PC-9 (cell line): ENCODE measurements around the gene PRKG1. TPM values are rescaled to one million over a fixed set of nuclear protein-coding genes. Genes with fewer than 3 reads are reported as not detected.

Source experiments
- BruUV-seq: library from RNA; stranded (reverse); fragments of 400-500 nt; replicated peaks from 2 replicates; lab custom pipeline; 2021; lab: Mats Ljungman, UMichigan
- CTCF ChIA-PET: fragments of 300-600 bp; sonication (Branson Sonifier 250); formaldehyde crosslinking; loops from one replicate; lab custom pipeline; 2022; ENCODE audit warnings: antibody characterized with exemption; lab: Charles Lee
- POLR2A ChIA-PET: fragments of 300-600 bp; sonication (Branson Sonifier 250); formaldehyde crosslinking; loops from one replicate; lab custom pipeline; 2022; ENCODE audit warnings: antibody characterized with exemption; ENCODE audit not compliant: unreplicated experiment; lab: Charles Lee
- DNase-seq, 2 experiments: peaks; one replicate each; pipeline versions ENCODE4 v3.0.0 to v3.0.0-alpha.2; 2015 to 2022; ENCODE audit warnings: mixed read lengths in 1 of 2
- H2AFZ ChIP-seq: fragments of 200-600 bp; sonication (generic); 2 replicates; pipeline ENCODE4 v1.8.1; 2017; ENCODE audit warnings: antibody characterized with exemption
- H3F3A ChIP-seq: fragments of 200-600 bp; sonication (generic); 2 replicates; pipeline ENCODE4 v1.8.1; 2017; ENCODE audit warnings: antibody characterized with exemption, mild to moderate bottlenecking, low read depth; ENCODE audit not compliant: insufficient read depth
- H3K27ac ChIP-seq: fragments of 200-600 bp; sonication (generic); 2 replicates; pipeline ENCODE4 v1.6.1; 2016; ENCODE audit warnings: mixed run types
- H3K27me3 ChIP-seq: fragments of 200-600 bp; sonication (generic); 2 replicates; pipeline ENCODE4 v1.6.1; 2016; ENCODE audit warnings: low read depth, mixed run types; ENCODE audit not compliant: insufficient read depth
- H3K36me3 ChIP-seq: fragments of 200-600 bp; sonication (generic); 2 replicates; pipeline ENCODE4 v1.6.1; 2016; ENCODE audit warnings: low read depth, mixed run types
- H3K4me1 ChIP-seq: fragments of 200-600 bp; sonication (generic); replicated peaks from 2 replicates; pipeline ENCODE4 v1.6.1; 2016; ENCODE audit warnings: mixed run types; ENCODE audit not compliant: insufficient read depth
- H3K4me2 ChIP-seq: fragments of 200-600 bp; sonication (generic); 2 replicates; pipeline ENCODE4 v1.6.1; 2017; ENCODE audit warnings: mixed run types
- H3K4me3 ChIP-seq: fragments of 200-600 bp; sonication (generic); 2 replicates; pipeline ENCODE4 v1.6.1; 2016; ENCODE audit warnings: mixed run types
- H3K79me2 ChIP-seq: fragments of 200-600 bp; sonication (generic); 2 replicates; pipeline ENCODE4 v1.6.1; 2017; ENCODE audit warnings: low read depth, mixed run types
- H3K9me2 ChIP-seq: fragments of 200-600 bp; sonication (generic); 2 replicates; pipeline ENCODE4 v1.8.1; 2017; ENCODE audit warnings: mild to moderate bottlenecking; ENCODE audit not compliant: insufficient read depth
- H3K9me3 ChIP-seq: fragments of 200-600 bp; sonication (generic); 2 replicates; pipeline ENCODE4 v1.8.1; 2016; ENCODE audit warnings: low read depth; ENCODE audit not compliant: insufficient read depth
- H4K20me1 ChIP-seq: fragments of 200-600 bp; sonication (generic); 2 replicates; pipeline ENCODE4 v1.8.1; 2017; ENCODE audit not compliant: insufficient read depth
- EZH2 ChIP-seq: fragments of 200-600 bp; sonication (generic); IDR thresholded peaks from 2 replicates; pipeline ENCODE4 v1.8.0; 2017; ENCODE audit warnings: antibody characterized with exemption, low read depth
- intact Hi-C: fragments of 100-400 bp; cut with micrococcal nuclease; formaldehyde crosslinking; loops from one replicate; pipeline ENCODE4 v1.10.0; 2022; ENCODE audit not compliant: unreplicated experiment
- total RNA-seq: library from RNA; stranded (reverse); gene quantifications from 2 replicates; pipeline ENCODE4 v1.2.3, GENCODE V29; 2021
- TF ChIP-seq, protein P1 (sequence below): fragments of 200-600 bp; sonication (generic); conservative IDR thresholded peaks from 2 replicates; pipeline ENCODE4 v1.6.1; 2017; ENCODE audit warnings: mixed run types, antibody characterized with exemption, mild to moderate bottlenecking, moderate library complexity

PRKG1 gene
- total RNA-seq, 1 experiment from 2014 or later = 0.70 TPM

DNA sequence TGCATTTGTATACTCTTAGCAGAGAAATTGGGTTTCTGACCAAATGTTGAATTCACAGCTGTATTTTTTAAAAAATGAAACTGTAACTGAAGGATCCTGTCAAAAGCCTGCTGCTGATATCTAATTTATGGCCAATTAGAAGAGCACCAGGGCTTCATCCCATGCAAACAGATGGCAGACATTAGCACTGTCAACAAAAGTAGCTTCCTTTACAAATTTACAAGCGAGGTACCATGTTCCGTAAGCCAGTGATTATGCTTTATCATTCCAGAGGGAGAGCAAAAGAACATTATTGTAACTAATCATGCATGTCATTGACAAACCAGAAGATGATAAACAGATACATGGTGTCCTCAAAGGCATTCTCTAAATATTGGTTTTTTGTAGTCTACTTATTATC lies 1062.6 kb downstream of the PRKG1 start:
- no peaks in the 10 kb centered on the region for H3K4me1 ChIP-seq
- H3K36me3 ChIP-seq = no peaks in the 10 kb centered on the region
- H3K9me2 ChIP-seq = no peaks in the 10 kb centered on the region
- ChIA-PET POLR2A (no interaction called here), CTCF (no interaction called here)
- no peak for DNase-seq
- H2AFZ ChIP-seq = no peak overlapping the region
- no peak overlapping the region for H3K4me3 ChIP-seq
- H3K27me3 ChIP-seq = no peaks in the 10 kb centered on the region
- H3F3A ChIP-seq = no peaks in the 10 kb centered on the region
- intact Hi-C loops = no loop called here
- no peaks in the 10 kb centered on the region for H3K79me2 ChIP-seq
- H3K4me2 ChIP-seq = no peak overlapping the region
- no TSS peak for BruUV-seq
- H4K20me1 ChIP-seq = no peaks in the 10 kb centered on the region
- no peak overlapping the region for H3K27ac ChIP-seq
- H3K9me3 ChIP-seq = no peaks in the 10 kb centered on the region
- TF ChIP-seq EZH2 = no peak
- TF ChIP-seq, protein P1, sequence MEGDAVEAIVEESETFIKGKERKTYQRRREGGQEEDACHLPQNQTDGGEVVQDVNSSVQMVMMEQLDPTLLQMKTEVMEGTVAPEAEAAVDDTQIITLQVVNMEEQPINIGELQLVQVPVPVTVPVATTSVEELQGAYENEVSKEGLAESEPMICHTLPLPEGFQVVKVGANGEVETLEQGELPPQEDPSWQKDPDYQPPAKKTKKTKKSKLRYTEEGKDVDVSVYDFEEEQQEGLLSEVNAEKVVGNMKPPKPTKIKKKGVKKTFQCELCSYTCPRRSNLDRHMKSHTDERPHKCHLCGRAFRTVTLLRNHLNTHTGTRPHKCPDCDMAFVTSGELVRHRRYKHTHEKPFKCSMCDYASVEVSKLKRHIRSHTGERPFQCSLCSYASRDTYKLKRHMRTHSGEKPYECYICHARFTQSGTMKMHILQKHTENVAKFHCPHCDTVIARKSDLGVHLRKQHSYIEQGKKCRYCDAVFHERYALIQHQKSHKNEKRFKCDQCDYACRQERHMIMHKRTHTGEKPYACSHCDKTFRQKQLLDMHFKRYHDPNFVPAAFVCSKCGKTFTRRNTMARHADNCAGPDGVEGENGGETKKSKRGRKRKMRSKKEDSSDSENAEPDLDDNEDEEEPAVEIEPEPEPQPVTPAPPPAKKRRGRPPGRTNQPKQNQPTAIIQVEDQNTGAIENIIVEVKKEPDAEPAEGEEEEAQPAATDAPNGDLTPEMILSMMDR = no peak

DNA sequence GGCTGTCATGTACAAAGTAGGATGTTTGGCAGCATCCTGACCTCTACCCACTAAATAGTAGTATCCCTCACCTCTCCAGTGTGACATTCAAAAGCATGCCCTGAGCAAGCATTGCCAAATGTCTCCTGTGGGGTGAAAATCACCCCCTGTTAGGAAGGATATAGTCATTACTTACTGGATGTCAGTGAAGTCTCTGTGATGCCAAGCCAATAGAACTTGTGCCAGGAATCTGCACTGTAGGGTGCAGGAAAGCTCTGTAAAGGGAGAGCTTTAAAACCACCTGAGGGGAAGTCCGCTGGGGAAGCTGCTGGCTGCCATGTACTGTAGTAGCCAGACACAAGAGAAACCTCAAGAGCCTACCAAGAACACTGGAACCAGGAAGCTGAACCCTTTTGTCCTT lies 1069.1 kb downstream of the PRKG1 start:
- H3F3A ChIP-seq = no peaks in the 10 kb centered on the region
- no peak for TF ChIP-seq EZH2
- TF ChIP-seq, protein P1 = no peak
- H3K4me3 ChIP-seq = no peak overlapping the region
- CTCF ChIA-PET = no interaction called here
- no peak overlapping the region for H2AFZ ChIP-seq
- H3K27me3 ChIP-seq = no peaks in the 10 kb centered on the region
- H3K9me3 ChIP-seq = no peaks in the 10 kb centered on the region
- no peaks in the 10 kb centered on the region for H3K79me2 ChIP-seq
- no peak overlapping the region for H3K4me2 ChIP-seq
- intact Hi-C loops = no loop called here
- DNase-seq = no peak
- POLR2A ChIA-PET = no interaction called here
- no TSS peak for BruUV-seq
- H3K36me3 ChIP-seq = no peaks in the 10 kb centered on the region
- no peak overlapping the region for H3K27ac ChIP-seq
- no peaks in the 10 kb centered on the region for H4K20me1 ChIP-seq
- no peaks in the 10 kb centered on the region for H3K4me1 ChIP-seq
- H3K9me2 ChIP-seq = no peaks in the 10 kb centered on the region

DNA sequence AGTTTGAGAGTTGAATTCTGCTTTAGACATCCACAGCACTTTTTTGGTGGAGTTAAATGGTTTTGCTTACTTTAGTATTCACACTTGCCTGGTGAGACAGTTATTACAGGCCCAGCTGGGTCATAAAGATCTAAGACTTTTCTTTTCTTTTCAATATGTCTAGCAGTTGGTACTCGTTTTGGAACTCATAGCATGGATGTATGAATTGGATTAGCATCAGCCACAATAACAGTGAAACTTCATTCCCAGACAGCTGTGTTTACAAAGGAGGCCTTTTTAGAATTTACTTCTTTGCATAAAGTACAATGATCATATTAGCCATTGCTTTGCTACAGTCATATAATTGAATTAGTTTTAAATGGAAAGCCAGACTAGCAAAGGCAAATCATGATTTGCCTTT lies 1071.3 kb downstream of the PRKG1 start:
- H3K4me2 ChIP-seq = no peak overlapping the region
- no peaks in the 10 kb centered on the region for H3K9me3 ChIP-seq
- H3K9me2 ChIP-seq = no peaks in the 10 kb centered on the region
- POLR2A ChIA-PET = no interaction called here
- TF ChIP-seq, protein P1 = no peak
- TF ChIP-seq EZH2 = no peak
- no peaks in the 10 kb centered on the region for H3K79me2 ChIP-seq
- no peaks in the 10 kb centered on the region for H4K20me1 ChIP-seq
- H3K27me3 ChIP-seq = no peaks in the 10 kb centered on the region
- H3K4me1 ChIP-seq = no peaks in the 10 kb centered on the region
- BruUV-seq = no TSS peak
- intact Hi-C loops = no loop called here
- H3F3A ChIP-seq = no peaks in the 10 kb centered on the region
- no peak for DNase-seq
- no peaks in the 10 kb centered on the region for H3K36me3 ChIP-seq
- H2AFZ ChIP-seq = no peak overlapping the region
- H3K4me3 ChIP-seq = no peak overlapping the region
- H3K27ac ChIP-seq = no peak overlapping the region
- CTCF ChIA-PET = no interaction called here
